ENCODE results near the gene COL18A1. TPM values are rescaled to one million over a fixed set of nuclear protein-coding genes. Genes with fewer than 3 reads are reported as not detected.

Gene COL18A1
- total RNA-seq, 1 experiment from 2014 or later: 170 TPM

DNA sequence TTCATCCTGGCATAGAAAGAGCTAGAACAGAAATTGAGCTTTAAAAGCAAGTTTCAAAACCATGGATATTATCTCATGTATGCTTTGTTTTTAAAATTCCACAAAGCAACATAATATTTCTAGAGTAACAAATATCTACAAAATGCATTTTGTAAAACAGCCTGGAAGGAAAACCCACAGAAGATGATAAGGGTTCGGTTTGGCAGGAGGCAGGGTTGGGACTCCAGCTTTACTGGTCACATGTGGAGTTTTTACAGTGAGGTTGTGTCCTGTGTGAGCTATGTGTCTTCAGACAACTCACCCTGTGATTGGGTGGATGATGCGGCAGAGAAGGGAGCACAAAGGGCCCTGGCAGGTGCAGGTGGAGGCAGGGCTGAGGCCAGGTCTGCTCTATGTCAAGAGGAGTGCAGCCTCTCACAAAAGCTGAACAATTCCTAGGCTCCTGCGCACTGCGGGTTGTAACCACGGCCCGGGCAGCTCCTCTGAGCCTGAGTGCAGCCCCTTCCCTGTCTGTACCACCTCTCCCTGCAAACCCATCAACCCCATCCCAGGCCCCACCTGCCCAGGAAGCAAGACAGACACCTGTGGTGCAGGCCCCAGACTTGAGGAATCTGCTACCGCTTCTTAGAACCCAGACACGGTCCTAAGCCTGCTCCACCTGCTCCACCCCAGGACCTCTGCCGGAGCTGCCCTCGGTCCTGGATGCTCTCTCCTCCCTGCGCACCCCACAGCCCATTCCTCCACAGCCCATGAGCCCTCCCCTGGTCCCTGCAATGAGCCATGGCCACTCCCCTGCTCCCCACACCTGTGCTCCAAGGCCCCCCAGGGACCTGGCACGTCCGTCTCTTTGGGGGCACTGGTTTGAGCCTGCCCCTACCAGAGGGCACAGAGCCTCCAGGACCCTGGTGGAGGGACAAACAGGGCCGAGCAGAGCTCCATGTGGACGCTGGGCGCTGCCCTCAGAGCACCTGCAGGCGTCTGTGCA, 2.8 kb upstream of the COL18A1 start:
- intact Hi-C loops (cut with micrococcal nuclease; ENCODE audit: unreplicated experiment): no loop called here
- Mint-ChIP-seq H3K27ac (ENCODE audit: unreplicated experiment) (no peak overlapping the region), H3K36me3 (ENCODE audit: insufficient read depth, unreplicated experiment) (peaks cover 19% of the 10 kb centered on the region), H3K4me3 (ENCODE audit: unreplicated experiment) (no peak overlapping the region), H3K4me1 (ENCODE audit: low read depth, unreplicated experiment) (peaks cover 21% of the 10 kb centered on the region), H3K9me3 (ENCODE audit: unreplicated experiment) (peaks cover 24% of the 10 kb centered on the region), H3K27me3 (ENCODE audit: insufficient read depth, unreplicated experiment) (no peaks in the 10 kb centered on the region)
- no TSS peak for BruUV-seq (replicated peaks)
- peaks cover 18% of the 10 kb centered on the region for H3K4me1 ChIP-seq
- CTCF ChIA-PET: no interaction called here
- H3K4me3 ChIP-seq (ENCODE audit: low read depth, low read length): no peak overlapping the region
- H3K9me3 ChIP-seq: peaks cover 10% of the 10 kb centered on the region
- H3K36me3 ChIP-seq (ENCODE audit: control insufficient read depth, insufficient read depth, low read length): peaks cover 1% of the 10 kb centered on the region; the same call in 1 of the 2 replicates
- TF ChIP-seq, protein P1, sequence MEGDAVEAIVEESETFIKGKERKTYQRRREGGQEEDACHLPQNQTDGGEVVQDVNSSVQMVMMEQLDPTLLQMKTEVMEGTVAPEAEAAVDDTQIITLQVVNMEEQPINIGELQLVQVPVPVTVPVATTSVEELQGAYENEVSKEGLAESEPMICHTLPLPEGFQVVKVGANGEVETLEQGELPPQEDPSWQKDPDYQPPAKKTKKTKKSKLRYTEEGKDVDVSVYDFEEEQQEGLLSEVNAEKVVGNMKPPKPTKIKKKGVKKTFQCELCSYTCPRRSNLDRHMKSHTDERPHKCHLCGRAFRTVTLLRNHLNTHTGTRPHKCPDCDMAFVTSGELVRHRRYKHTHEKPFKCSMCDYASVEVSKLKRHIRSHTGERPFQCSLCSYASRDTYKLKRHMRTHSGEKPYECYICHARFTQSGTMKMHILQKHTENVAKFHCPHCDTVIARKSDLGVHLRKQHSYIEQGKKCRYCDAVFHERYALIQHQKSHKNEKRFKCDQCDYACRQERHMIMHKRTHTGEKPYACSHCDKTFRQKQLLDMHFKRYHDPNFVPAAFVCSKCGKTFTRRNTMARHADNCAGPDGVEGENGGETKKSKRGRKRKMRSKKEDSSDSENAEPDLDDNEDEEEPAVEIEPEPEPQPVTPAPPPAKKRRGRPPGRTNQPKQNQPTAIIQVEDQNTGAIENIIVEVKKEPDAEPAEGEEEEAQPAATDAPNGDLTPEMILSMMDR (IDR thresholded peaks at IDR 0.05; ENCODE audit: insufficient read depth in 1 of 2, low read depth in 1 of 2, low read length in 1 of 2, severe bottlenecking in 1 of 2, unreplicated experiment in 1 of 2): no peak
- no peak for DNase-seq
- no peaks in the 10 kb centered on the region for H3K27me3 ChIP-seq (replicated peaks; ENCODE audit: control insufficient read depth, insufficient read depth, low read length)
- POLR2A ChIA-PET: no interaction called here

DNA sequence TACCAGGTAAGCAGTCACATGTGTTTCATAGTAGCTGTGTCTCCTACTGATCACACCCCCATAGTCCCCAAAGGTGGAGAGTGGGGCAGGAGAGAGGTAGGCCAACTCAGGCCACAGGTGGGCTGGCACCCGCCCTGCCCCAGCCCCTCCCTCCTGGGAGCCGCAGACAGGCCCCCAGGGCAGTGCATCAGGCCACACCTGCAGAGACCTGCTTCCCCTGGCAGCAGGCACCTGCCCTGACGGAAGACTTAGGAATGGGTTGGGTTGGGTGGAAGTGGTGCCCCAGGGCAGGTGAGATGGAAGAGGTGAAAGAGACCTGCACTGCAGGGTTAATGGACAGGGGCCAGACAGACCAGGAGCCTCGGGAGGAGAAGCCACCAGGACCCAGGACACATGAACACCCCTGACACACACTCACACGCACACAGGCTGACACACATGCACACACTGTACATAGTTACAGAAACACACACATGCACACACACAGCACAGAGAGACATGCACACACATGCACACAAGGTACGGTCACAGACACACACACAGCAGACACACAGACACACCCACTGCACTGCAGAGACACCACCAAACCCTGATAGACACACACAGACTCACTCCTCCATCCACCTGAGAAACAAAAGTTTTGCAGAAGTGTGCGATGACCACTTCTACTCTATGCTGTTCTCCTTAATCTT, 1.7 kb upstream of the COL18A1 start:
- no peak for DNase-seq

More for the DNA sequence above, 1.7 kb upstream of the COL18A1 start:
- POLR2A ChIA-PET: no interaction called here
- intact Hi-C loops (cut with micrococcal nuclease; ENCODE audit: unreplicated experiment): no loop called here
- no peak overlapping the region for H3K4me3 ChIP-seq (ENCODE audit: low read depth, low read length)
- peaks cover 23% of the 10 kb centered on the region for H3K36me3 Mint-ChIP-seq (ENCODE audit: insufficient read depth, unreplicated experiment)
- H3K27me3 Mint-ChIP-seq (ENCODE audit: insufficient read depth, unreplicated experiment): no peaks in the 10 kb centered on the region
- no TSS peak for BruUV-seq (replicated peaks)
- H3K9me3 Mint-ChIP-seq (ENCODE audit: unreplicated experiment): peaks cover 24% of the 10 kb centered on the region
- H3K4me1 Mint-ChIP-seq (ENCODE audit: low read depth, unreplicated experiment): peaks cover 21% of the 10 kb centered on the region
- H3K27ac Mint-ChIP-seq (ENCODE audit: unreplicated experiment): peak overlapping the region; percentile 54
- H3K4me1 ChIP-seq: peaks cover 28% of the 10 kb centered on the region
- TF ChIP-seq, protein P1 (IDR thresholded peaks at IDR 0.05; ENCODE audit: insufficient read depth in 1 of 2, low read depth in 1 of 2, low read length in 1 of 2, severe bottlenecking in 1 of 2, unreplicated experiment in 1 of 2): no peak
- H3K9me3 ChIP-seq: peaks cover 10% of the 10 kb centered on the region
- CTCF ChIA-PET: no interaction called here
- peak overlapping the region; percentile 76 for H3K4me3 Mint-ChIP-seq (ENCODE audit: unreplicated experiment)
- H3K36me3 ChIP-seq (ENCODE audit: control insufficient read depth, insufficient read depth, low read length): peaks cover 2% of the 10 kb centered on the region; the same call in 1 of the 2 replicates
- no peaks in the 10 kb centered on the region for H3K27me3 ChIP-seq (replicated peaks; ENCODE audit: control insufficient read depth, insufficient read depth, low read length)

All from Caco-2 (cell line).